Measurements from ENCODE around the gene RAB31.
A peak's percentile ranks its signal among the peaks of the same experiment; 100 is the strongest.

The RAB31 gene

GRCh38 chr18:9822587-9823185 lies 114.6 kb downstream of the RAB31 start:
- DNase-seq = no peak

- DNase-seq = no peak
Measured at GRCh38 chr18:9823805-9824473, 115.8 kb downstream of the RAB31 start.

DNA sequence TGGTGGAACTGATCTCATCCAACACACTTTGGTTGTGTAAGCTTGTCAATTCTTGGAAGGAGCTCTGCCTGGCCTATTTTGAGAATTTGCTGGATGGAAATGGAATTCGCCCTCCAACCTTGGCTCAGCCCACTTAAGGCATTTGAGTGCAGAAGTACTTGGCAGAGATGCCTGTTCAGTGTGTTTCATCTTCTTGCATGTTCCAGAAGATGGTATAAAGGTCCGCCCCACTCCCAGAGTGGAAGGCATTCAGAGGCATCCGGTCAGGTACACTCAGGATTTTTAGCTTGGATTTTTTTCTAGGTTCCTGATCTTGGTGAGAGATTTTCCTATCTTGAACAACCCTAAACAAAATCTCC lies 116.4 kb downstream of the RAB31 start:
- DNase-seq = peak; percentile 48

DNA sequence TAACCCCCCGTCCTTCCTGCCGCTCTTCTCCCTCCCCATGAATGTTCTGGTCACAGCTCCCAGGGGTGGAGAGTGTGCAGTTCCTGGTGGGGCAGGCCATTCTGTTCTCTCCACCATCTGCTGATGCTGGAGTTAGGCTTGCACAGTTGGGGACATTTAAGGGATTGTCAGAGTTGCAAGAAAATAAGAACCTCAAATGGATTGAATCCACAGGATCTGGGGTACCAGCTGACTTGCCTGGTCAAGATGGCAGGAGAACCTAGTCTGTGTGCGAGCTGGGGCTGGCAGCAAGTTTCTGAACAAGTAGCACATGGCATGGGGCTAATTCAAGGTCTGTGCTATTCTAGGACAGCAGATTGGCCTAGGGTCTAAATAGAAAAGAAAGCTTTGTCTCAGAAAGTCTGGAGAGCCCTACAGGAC lies 116.9 kb downstream of the RAB31 start:
- DNase-seq = no peak

GRCh38 chr18:9825571-9826073 lies 117.5 kb downstream of the RAB31 start:
- DNase-seq = peak; percentile 91

DNA sequence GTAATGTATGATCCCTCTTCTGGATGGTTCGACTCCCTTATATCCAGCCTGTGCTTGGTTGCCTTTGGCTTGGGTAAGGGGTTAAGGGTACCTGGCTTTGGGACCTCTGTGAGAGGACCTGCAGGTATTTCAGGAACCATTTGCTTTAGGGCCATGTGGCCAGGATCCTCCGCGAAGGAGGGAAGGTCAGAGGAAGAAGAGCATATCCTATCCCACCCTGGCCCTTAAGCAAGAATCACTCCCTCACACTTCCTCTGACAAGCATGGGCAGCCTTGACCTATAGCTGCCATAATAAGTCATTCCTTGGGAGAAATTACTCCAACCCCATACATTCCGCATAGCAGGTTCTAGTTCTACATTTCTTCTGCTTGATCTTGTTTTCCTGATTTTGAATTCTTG lies 118.6 kb downstream of the RAB31 start:
- no peak for DNase-seq

DNA sequence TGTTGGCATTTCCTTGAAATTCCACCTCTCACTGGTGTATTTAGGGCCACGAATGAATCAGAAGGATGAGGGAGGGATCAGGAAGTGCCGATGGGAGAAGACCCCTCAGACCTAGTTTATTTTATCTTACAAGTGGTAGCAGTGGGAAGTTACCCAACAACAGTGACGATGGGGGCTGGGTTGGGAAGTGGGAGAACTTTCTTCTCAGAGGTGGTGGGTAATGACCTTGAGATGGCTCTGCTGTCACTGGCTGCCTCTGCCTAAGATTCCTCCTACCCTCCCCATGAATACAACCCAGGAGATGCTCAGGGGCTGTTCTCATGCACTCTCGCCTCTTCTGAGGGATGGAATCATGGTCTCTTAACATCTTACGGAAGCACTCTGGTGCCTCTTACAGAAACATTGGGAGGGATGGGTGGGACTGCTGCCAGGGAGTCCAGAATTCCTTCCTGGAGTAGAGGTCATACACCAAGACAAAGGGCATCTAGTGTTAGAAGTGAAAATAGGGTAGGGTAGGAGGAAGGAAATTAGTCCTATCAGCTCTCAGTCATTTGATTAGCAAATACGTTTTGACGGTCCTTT lies 119.2 kb downstream of the RAB31 start:
- DNase-seq = no peak

DNA sequence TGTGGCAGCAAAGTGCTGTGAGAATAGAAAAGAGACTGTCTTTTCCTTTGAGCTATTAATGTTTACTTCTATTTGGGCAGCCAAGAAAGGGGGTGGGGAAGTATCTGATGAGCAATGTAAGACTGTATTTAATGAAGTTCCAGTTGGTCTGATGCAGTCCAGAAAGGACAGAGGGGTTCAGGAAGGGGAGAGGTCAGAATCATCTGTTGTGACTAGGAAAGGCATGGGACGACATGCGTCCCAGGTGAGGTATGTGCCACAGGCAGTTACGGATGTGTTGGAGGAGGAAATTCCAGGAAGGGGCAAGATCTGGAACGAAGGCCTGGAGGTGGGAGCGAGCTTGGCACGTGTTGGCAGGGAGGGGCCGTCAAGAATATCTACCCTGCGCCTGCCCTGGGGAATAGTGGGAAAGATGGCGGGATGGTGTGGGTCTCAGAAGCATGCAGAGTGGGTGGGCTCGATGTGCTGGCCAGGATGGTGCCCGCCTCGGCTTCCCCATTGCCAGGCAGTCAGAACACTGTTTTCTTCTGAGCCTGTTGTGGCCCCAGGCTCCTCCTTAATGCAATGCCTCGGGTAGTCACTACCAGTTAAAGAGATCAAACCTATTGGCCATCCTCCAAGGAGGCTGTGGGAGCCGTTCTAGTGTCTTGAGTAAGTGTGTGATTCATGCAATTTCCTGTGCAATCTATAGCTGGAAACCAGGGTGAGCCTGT lies 119.8 kb downstream of the RAB31 start:
- DNase-seq = peak; percentile 99

DNA sequence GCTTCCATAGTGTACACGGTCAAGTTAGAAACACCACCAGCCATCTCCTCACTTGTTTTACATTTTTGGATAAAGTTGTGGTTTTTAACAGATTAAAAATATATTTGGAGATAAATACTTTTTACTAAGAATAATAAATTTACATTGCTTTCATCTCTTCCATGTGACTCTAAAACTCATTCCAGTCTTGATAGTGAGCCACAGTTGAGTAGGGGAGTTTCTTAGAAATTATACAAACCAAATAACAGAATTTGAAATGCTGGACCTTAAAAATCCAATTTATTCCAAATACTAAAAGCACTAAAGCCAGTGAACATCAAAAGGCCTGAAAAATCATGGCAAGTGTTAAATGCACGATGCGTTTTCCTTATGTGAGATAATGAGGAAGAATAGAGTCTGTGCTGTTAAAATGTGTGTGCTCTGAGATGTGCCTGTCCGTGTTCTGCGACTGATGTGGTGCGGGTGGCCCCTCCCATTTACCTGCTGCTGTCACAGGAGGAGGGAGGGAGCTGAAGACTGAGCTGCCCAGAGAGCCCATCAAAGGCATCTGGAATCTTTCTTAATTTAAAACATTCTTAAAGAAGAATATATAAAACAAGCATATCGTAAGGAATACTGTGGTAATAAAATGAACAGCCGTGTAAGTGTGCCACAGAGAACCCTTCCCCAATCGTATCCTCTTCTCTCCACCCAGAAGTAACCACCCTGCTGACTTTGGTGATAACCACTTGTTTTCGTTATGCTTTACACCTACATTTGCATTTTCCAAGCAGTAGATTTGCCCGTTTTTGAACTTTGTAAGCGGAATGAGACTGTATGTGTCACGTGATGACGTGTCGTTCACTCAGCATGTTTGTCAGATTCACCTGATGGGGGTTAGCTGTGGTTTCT lies 120.7 kb downstream of the RAB31 start:
- DNase-seq = no peak

GRCh38 chr18:9829397-9829712 lies 121.3 kb downstream of the RAB31 start:
- no peak for DNase-seq

DNA sequence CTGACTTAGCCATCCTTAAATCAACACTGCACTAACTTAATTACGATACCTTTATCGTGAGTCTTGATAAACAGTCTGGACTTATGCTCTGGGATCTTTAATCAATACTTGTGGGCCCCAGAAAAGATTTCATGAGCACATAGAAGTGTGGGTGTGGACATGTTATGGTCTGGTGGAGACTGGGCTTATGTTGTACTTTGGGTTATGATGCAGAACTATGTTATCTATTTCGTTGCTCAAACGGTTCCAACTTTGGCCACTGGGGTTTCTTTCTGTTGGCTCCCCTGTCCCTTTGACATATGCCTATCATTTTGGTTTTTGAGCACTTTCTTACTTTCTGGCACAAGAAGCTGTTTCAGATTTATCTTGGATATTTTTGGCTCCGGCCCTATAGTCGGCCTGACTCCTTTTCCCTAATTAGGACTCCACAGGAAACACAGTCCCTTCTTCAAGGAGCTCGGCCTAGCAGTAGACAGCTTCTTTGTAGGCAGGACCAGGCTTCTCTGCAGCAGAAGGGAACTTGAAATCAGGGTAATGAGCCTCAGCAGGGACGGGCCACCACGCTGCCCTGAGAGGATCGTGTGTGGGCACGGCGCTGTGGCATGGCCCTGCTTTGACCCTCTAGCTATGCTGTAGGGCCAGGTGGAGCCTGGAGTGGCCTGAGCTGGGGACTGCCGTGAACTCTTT lies 123.1 kb downstream of the RAB31 start:
- DNase-seq = no peak

DNA sequence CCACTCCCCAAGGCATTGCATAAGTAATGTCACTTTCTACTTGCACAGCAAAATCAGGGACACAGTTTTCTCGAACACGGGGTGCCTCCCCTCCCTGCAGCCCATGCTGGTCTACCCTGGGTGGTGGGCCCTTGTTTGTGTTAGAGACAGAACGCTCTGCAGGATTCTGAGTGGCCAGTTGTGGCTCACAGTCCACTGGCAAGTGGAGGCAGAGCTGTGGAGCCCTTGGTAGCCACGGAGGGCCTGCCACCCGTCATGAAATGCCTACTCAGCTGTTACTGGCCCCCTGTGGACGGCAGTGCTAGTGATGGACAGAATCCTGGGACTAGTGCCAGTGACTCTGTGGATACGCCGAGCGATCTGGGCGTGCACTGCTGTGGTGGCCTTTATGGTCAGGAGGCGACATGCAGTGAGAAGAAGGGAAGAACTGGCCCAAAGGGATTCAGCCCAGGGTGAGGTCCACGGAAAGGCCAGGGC lies 123.7 kb downstream of the RAB31 start:
- DNase-seq = no peak

DNA sequence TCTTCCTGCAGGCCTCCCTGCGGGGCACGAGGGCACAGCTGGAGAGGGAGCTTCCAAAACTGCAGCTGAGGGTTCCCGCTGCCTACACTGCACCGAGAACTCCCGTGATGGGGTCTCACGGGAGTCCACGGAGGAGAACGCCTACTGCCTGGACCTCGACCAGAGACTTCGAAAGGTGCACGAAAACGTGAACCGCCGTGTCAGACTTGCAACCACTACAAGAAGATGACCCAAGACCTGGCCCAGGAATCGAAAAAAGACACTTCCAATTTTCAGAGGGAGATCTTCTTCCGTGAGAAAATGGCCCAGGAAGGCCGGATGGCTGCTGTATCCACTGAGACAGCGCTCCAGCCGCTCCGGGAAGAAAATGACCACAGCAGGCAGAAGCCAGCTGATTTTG lies 124.8 kb downstream of the RAB31 start:
- no peak for DNase-seq

DNA sequence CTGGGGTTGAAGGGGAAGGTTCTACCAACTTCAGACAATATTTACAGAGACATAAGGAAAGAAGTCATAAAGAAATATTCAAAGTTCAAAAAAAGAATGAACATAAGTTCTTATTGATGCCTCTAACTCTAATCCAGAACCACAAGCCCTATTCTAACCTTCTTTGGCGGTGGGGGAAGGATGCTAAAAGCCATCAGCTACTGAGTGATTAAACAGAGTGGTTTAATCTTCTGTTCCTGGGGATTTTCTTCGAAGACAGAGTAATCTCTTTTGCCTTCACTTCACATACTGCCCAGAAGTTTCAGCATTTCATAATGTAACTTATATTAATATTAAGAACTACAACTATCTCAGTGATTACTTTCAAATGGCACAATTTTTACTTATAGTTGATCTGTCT lies 126.5 kb downstream of the RAB31 start:
- DNase-seq = no peak

- no peak for DNase-seq
Measured at GRCh38 chr18:9835113-9835755, 127.1 kb downstream of the RAB31 start.

GRCh38 chr18:9835825-9836224 lies 127.7 kb downstream of the RAB31 start:
- DNase-seq = no peak

DNA sequence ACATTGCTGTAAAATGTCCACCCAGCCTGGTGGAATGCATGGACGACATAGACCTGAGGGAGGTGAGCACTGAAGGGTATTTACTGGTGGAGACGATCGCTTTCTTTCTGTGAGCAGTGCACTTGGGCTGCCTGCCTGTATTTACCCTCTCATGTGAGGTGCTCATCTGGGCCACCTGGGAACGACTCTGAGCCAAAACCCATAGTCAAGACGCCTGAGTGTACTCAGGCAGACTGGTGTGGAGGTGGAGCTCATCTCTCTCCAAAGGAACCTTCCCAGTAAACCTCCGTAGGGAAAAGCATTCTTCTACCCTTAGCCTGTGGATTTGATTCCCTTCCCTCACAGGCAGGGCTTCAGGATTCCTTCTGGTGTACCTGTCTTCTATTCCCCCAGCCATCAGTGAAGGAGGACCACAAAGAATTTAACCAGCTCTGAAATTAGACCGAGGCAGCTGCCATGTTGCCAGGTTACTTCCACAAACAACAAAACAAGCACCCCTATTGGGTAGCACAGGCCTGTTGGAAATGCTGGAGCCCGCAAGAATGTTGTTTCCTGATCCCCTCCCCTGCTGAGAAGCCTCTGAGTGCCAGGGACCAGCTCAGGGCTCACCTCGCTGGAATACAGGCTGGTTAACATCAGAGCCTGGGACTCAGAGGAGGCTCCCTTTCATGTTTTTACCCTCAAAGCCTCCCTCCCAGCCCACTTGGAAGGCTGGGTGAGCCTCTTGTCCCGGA lies 130.2 kb downstream of the RAB31 start:
- DNase-seq = peak; percentile 67

- no peak for DNase-seq
Measured at GRCh38 chr18:9839211-9839610, 131.1 kb downstream of the RAB31 start.

GRCh38 chr18:9839853-9840252 lies 131.8 kb downstream of the RAB31 start:
- peak; percentile 44 for DNase-seq

GRCh38 chr18:9841752-9842151 lies 133.7 kb downstream of the RAB31 start:
- DNase-seq = no peak

GRCh38 chr18:9842448-9842847 lies 134.3 kb downstream of the RAB31 start:
- DNase-seq = no peak

All from fibroblast of skin of back (primary cell).